ENCODE results near the gene TBRG1. TPM values are rescaled to one million over a fixed set of nuclear protein-coding genes. Genes with fewer than 3 reads are reported as not detected.

TBRG1 gene
- polyA plus RNA-seq, 1 donor (not counting 4 experiments of a cell fraction or from before 2014, with no cell fraction given) = 40.2 TPM

- Histone ChIP-seq H3K9me3 (ENCODE audit: control insufficient read depth, low read depth, low read length) (no peaks in the 10 kb centered on the region), H4K20me1 (ENCODE audit: control insufficient read depth, extremely low read depth, insufficient read depth, low read length) (no peaks in the 10 kb centered on the region), H2AFZ (ENCODE audit: control insufficient read depth, low read length) (no peak overlapping the region), H3K79me2 (ENCODE audit: control insufficient read depth, insufficient read depth, low read length) (peaks cover 11% of the 10 kb centered on the region), H3K9me1 (ENCODE audit: control insufficient read depth, extremely low read depth, insufficient read depth, low read length) (no peaks in the 10 kb centered on the region), H3K9ac (ENCODE audit: control insufficient read depth, extremely low read depth, insufficient read depth, low read length) (no peak overlapping the region), H3K36me3 (ENCODE audit: control insufficient read depth in 2 of 2, extremely low read depth in 1 of 2, insufficient read depth in 2 of 2, low read length in 2 of 2) (peaks cover 30 to 36% of the 10 kb centered on the region in 2 experiments), H3K27me3 (ENCODE audit: control insufficient read depth, extremely low read depth, insufficient read depth, low read length) (no peaks in the 10 kb centered on the region), H3K4me1 (ENCODE audit: control insufficient read depth, extremely low read depth, insufficient read depth, low read length) (no peaks in the 10 kb centered on the region), H3K4me2 (ENCODE audit: control insufficient read depth, extremely low read depth, insufficient read depth, low read depth, low read length) (no peak overlapping the region), H3K27ac (ENCODE audit: control insufficient read depth, insufficient read depth, low read length) (no peak overlapping the region), H3K4me3 (ENCODE audit: control insufficient read depth in 2 of 3, extremely low read depth in 1 of 3, insufficient read depth in 2 of 3, low read depth in 1 of 3, low read length in 3 of 3) (no peak overlapping the region)
- DNase-seq (ENCODE audit: low read depth, low spot score) = no peak
- FAIRE-seq = no peak
- dilution Hi-C loops (cut with MboI; ENCODE audit: extremely low pct_ligation_motif_present, low sequenced_read_pairs) = no loop called here
- TF ChIP-seq CTCF (optimal IDR thresholded peaks at IDR 0.05 in 1 of 3, IDR thresholded peaks at IDR 0.05 in 1 of 3, conservative IDR thresholded peaks at IDR 0.05 in 1 of 3; ENCODE audit: extremely low read depth in 1 of 3, insufficient read depth in 2 of 3, low read length in 3 of 3) (no peak), EZH2 (IDR thresholded peaks at IDR 0.05; ENCODE audit: low read length) (no peak)
These were observed 7.3 kb downstream of the TBRG1 start for GRCh38 chr11:124629961-124630360.

GRCh38 chr11:124633355-124633754, 10.7 kb downstream of the TBRG1 start:
- dilution Hi-C loops (cut with MboI; ENCODE audit: extremely low pct_ligation_motif_present, low sequenced_read_pairs) = no loop called here

More at GRCh38 chr11:124633355-124633754, 10.7 kb downstream of the TBRG1 start:
- H3K27me3 ChIP-seq (ENCODE audit: control insufficient read depth, extremely low read depth, insufficient read depth, low read length) = no peaks in the 10 kb centered on the region
- TF ChIP-seq CTCF (optimal IDR thresholded peaks at IDR 0.05 in 1 of 3, IDR thresholded peaks at IDR 0.05 in 1 of 3, conservative IDR thresholded peaks at IDR 0.05 in 1 of 3; ENCODE audit: extremely low read depth in 1 of 3, insufficient read depth in 2 of 3, low read length in 3 of 3) = peak; percentile 15 to 24 (median 15)
- no peak for TF ChIP-seq EZH2 (IDR thresholded peaks at IDR 0.05; ENCODE audit: low read length)
- no peaks in the 10 kb centered on the region for H4K20me1 ChIP-seq (ENCODE audit: control insufficient read depth, extremely low read depth, insufficient read depth, low read length)
- no peak overlapping the region for H2AFZ ChIP-seq (ENCODE audit: control insufficient read depth, low read length)
- H3K9me1 ChIP-seq (ENCODE audit: control insufficient read depth, extremely low read depth, insufficient read depth, low read length) = no peaks in the 10 kb centered on the region
- no peaks in the 10 kb centered on the region for H3K9me3 ChIP-seq (ENCODE audit: control insufficient read depth, low read depth, low read length)
- DNase-seq (ENCODE audit: low read depth, low spot score) (no peak), FAIRE-seq (no peak)
- H3K4me1 ChIP-seq (ENCODE audit: control insufficient read depth, extremely low read depth, insufficient read depth, low read length) = no peaks in the 10 kb centered on the region
- no peak overlapping the region for H3K4me3 ChIP-seq (ENCODE audit: control insufficient read depth in 2 of 3, extremely low read depth in 1 of 3, insufficient read depth in 2 of 3, low read depth in 1 of 3, low read length in 3 of 3)
- peaks cover 23 to 36% of the 10 kb centered on the region in 2 experiments for H3K36me3 ChIP-seq (ENCODE audit: control insufficient read depth in 2 of 2, extremely low read depth in 1 of 2, insufficient read depth in 2 of 2, low read length in 2 of 2)
- no peaks in the 10 kb centered on the region for H3K79me2 ChIP-seq (ENCODE audit: control insufficient read depth, insufficient read depth, low read length)
- no peak overlapping the region for H3K9ac ChIP-seq (ENCODE audit: control insufficient read depth, extremely low read depth, insufficient read depth, low read length)
- no peak overlapping the region for H3K27ac ChIP-seq (ENCODE audit: control insufficient read depth, insufficient read depth, low read length)
- H3K4me2 ChIP-seq (ENCODE audit: control insufficient read depth, extremely low read depth, insufficient read depth, low read depth, low read length) = no peak overlapping the region

Measured in keratinocyte (primary cell).